ENCODE data around the gene TM9SF1.

Gene TM9SF1

GRCh38 chr14:24164518-24164991 is 30.7 kb downstream of the TM9SF1 start:
- Mint-ChIP-seq H3K9me3 (no peaks in the 10 kb centered on the region), H3K4me1 (ENCODE audit: low read depth) (peaks cover 58% of the 10 kb centered on the region), H3K36me3 (ENCODE audit: low read depth) (peaks cover 82% of the 10 kb centered on the region), H3K27me3 (no peaks in the 10 kb centered on the region), H3K4me3 (no peak overlapping the region), H3K27ac (peak overlapping the region; percentile 78)

DNA sequence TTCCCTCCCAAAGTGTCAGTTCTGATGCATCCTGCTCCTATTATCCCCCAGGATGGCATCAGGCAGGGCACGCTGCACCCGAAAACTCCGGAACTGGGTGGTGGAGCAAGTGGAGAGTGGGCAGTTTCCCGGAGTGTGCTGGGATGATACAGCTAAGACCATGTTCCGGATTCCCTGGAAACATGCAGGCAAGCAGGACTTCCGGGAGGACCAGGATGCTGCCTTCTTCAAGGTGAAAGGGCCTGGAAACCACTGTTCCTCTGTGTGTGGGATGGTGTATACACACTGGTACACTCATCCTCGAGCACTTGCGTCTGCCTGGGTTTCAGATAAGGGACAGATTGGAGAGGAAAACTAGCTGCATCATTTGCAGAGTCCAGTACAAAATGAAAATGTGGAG is 33.1 kb downstream of the TM9SF1 start:
- H3K9me3 Mint-ChIP-seq = no peaks in the 10 kb centered on the region
- H3K27me3 Mint-ChIP-seq = no peaks in the 10 kb centered on the region
- peak overlapping the region; percentile 100 for H3K27ac Mint-ChIP-seq
- peak overlapping the region; percentile 97 for H3K4me3 Mint-ChIP-seq
- peaks cover 83% of the 10 kb centered on the region for H3K36me3 Mint-ChIP-seq (ENCODE audit: low read depth)
- H3K4me1 Mint-ChIP-seq (ENCODE audit: low read depth) = peaks cover 51% of the 10 kb centered on the region

DNA sequence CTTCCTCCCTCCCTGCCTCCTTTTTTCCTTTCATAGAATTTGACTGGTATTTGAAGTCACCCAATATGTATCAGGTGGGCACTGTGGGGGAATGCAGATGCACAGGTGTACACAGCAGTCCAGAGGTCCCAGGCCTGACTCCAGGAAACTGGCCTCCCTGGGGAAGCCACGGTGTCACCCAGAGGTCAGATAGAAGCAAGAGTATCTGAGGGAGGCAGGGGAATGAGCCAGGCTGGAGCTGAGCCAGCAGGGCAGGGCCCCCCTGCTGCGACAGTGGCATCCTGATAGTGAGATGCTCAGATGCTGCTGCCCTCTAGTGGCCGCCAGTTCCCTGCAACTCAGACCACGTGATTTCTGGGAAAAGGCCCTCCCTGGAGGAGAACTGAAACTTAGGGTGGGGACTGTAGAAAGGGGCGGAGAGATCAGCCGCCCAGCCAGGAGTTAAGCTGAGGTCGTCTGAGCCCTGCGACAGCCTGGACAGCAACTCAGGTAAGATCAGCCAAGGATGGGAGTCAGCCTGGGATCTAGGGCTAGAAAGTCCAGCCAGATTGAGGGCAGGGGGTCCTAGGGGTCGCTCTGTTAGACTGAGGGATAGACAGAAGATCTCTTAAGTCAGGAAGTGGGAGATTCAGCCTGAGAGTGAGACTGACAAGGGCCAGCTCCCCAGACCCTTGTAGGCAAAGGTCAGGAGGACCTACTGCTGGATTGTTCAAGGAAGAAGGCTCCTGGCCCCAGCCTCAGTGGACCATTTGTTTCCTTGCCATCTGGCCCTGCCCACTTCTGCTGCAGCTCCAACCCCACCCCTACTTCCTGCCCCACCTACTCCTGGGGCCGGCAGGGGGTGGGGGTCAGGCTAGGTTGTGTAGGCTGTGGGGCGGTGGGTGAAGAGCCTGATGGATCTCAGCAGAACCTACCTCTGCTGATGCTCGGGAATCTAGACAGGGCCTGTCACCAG is 34.1 kb downstream of the TM9SF1 start, which contains the start of gene IRF9:
Gene IRF9 (plus strand): TSS at position 416 of the 955 bp plus-strand sequence. CDS start 880 bp downstream, outside the sequence.
- H3K4me1 Mint-ChIP-seq (ENCODE audit: low read depth) = peaks cover 51% of the 10 kb centered on the region
- peak within 1 kb of the TSS; percentile 97 for H3K4me3 Mint-ChIP-seq
- peak within 1 kb of the TSS; percentile 100 for H3K27ac Mint-ChIP-seq
- H3K9me3 Mint-ChIP-seq = no peaks in the 10 kb centered on the region
- peaks cover 80% of the 10 kb centered on the region for H3K36me3 Mint-ChIP-seq (ENCODE audit: low read depth)
- no peaks in the 10 kb centered on the region for H3K27me3 Mint-ChIP-seq

GRCh38 chr14:24160499-24160849 is 34.8 kb downstream of the TM9SF1 start:
- Mint-ChIP-seq H3K27ac (peak overlapping the region; percentile 100), H3K27me3 (no peaks in the 10 kb centered on the region), H3K4me1 (ENCODE audit: low read depth) (peaks cover 47% of the 10 kb centered on the region), H3K9me3 (no peaks in the 10 kb centered on the region), H3K36me3 (ENCODE audit: low read depth) (peaks cover 80% of the 10 kb centered on the region), H3K4me3 (no peak overlapping the region)

DNA sequence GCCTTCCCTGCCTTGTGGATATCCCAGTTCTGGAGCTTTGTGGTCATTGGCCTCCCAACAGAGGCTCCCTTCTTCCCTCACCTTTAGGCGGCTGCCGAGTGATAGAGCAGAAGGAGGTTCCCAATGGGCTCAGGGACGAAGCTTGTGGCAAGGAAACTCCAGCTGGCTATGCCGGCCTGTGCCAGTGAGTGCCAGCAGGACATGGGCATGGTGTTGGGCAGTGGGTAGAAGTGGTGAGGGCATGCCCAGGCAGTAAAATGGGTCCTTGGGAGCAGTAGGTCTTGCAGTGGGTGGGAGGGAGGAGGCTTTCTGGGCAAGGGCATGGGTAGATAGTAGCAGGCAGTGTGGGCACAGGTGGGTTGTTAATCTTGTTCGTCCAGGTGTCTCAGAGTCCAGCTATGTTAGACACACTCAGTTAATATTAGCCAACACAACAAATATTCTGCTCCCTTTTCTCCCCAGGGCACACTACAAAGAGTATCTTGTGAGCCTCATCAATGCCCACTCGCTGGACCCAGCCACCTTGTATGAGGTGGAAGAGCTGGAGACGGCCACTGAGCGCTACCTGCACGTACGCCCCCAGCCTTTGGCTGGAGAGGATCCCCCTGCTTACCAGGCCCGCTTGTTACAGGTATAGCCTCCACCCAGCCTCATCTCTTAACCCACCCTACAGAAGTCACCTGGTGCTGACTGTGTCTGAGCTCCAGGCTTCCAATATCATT is 35.3 kb downstream of the TM9SF1 start:
- H3K36me3 Mint-ChIP-seq (ENCODE audit: low read depth) = peaks cover 80% of the 10 kb centered on the region
- H3K27me3 Mint-ChIP-seq = no peaks in the 10 kb centered on the region
- H3K9me3 Mint-ChIP-seq = no peaks in the 10 kb centered on the region
- H3K27ac Mint-ChIP-seq = peak overlapping the region; percentile 100
- H3K4me3 Mint-ChIP-seq = no peak overlapping the region
- H3K4me1 Mint-ChIP-seq (ENCODE audit: low read depth) = peaks cover 45% of the 10 kb centered on the region

- Mint-ChIP-seq H3K4me1 (ENCODE audit: low read depth) (peaks cover 24% of the 10 kb centered on the region), H3K27ac (no peak overlapping the region), H3K4me3 (no peak overlapping the region), H3K36me3 (ENCODE audit: low read depth) (peaks cover 63% of the 10 kb centered on the region), H3K27me3 (no peaks in the 10 kb centered on the region), H3K9me3 (no peaks in the 10 kb centered on the region)
Observed at GRCh38 chr14:24157331-24157730, 37.9 kb downstream of the TM9SF1 start.

DNA sequence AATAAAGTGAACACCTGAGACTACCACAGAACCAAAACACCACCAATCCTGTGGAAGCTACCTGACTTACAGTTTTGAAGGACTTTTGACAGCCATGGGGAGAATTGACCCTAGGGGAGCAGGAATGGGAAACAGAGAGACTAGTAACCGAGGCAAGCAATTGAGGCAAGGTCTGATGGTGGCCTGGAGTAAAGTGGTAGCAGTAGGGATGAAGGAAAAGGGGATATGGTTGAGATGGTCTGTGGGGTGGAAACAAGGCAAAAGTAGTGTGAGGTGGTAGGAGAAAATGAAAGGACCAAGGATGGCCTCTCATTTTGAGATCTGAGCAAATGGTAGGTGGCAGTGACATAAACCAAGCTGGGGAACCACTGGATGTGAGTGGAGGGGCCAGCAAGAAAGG is 38.4 kb downstream of the TM9SF1 start:
- Mint-ChIP-seq H3K27ac (peak overlapping the region; percentile 69), H3K27me3 (no peaks in the 10 kb centered on the region), H3K4me1 (ENCODE audit: low read depth) (peaks cover 19% of the 10 kb centered on the region), H3K9me3 (no peaks in the 10 kb centered on the region), H3K4me3 (no peak overlapping the region), H3K36me3 (ENCODE audit: low read depth) (peaks cover 62% of the 10 kb centered on the region)

GRCh38 chr14:24155100-24155499 is 40.1 kb downstream of the TM9SF1 start:
- Mint-ChIP-seq H3K4me3 (no peak overlapping the region), H3K9me3 (no peaks in the 10 kb centered on the region), H3K27me3 (no peaks in the 10 kb centered on the region), H3K36me3 (ENCODE audit: low read depth) (peaks cover 63% of the 10 kb centered on the region), H3K4me1 (ENCODE audit: low read depth) (peaks cover 13% of the 10 kb centered on the region), H3K27ac (no peak overlapping the region)

- H3K36me3 Mint-ChIP-seq (ENCODE audit: low read depth) = peaks cover 52% of the 10 kb centered on the region
Observed at GRCh38 chr14:24151404-24152080, 43.7 kb downstream of the TM9SF1 start.

DNA sequence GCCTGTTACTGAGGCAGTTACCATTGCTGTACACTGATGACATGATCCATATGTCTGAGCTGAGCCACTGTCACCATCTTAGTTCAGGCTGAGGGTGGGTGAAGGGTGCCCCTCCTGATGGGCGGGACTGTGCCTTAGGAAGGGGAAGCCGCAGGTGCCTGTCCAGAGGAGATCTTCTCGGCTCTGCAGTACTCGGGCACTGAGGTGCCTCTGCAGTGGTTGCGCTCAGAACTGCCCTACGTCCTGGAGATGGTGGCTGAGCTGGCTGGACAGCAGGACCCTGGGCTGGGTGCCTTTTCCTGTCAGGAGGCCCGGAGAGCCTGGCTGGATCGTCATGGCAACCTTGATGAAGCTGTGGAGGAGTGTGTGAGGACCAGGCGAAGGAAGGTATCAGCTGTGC is 44.2 kb downstream of the TM9SF1 start:
- no peak overlapping the region for H3K4me3 Mint-ChIP-seq
- no peaks in the 10 kb centered on the region for H3K27me3 Mint-ChIP-seq
- H3K36me3 Mint-ChIP-seq (ENCODE audit: low read depth) = peaks cover 55% of the 10 kb centered on the region
- H3K4me1 Mint-ChIP-seq (ENCODE audit: low read depth) = peaks cover 30% of the 10 kb centered on the region
- no peaks in the 10 kb centered on the region for H3K9me3 Mint-ChIP-seq
- H3K27ac Mint-ChIP-seq = no peak overlapping the region

More at GRCh38 chr14:24151404-24152080, 43.7 kb downstream of the TM9SF1 start:
- peaks cover 29% of the 10 kb centered on the region for H3K4me1 Mint-ChIP-seq (ENCODE audit: low read depth)
- H3K9me3 Mint-ChIP-seq = no peaks in the 10 kb centered on the region
- H3K27ac Mint-ChIP-seq = no peak overlapping the region
- no peak overlapping the region for H3K4me3 Mint-ChIP-seq
- H3K27me3 Mint-ChIP-seq = no peaks in the 10 kb centered on the region

DNA sequence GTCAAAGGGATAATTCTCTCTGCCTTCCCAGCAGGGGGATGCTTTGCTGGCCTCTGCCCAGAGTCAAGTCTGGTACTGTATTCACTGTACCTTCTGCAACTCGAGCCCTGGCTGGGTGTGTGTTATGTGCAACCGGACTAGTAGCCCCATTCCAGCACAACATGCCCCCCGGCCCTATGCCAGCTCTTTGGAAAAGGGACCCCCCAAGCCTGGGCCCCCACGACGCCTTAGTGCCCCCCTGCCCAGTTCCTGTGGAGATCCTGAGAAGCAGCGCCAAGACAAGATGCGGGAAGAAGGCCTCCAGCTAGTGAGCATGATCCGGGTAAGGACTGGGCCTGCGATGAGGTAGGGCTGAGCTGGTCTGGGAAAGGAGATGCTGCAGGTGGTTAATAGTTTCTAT is 44.7 kb downstream of the TM9SF1 start:
- H3K9me3 Mint-ChIP-seq = no peaks in the 10 kb centered on the region
- H3K27ac Mint-ChIP-seq = no peak overlapping the region
- peaks cover 55% of the 10 kb centered on the region for H3K36me3 Mint-ChIP-seq (ENCODE audit: low read depth)
- H3K4me1 Mint-ChIP-seq (ENCODE audit: low read depth) = peaks cover 34% of the 10 kb centered on the region
- H3K4me3 Mint-ChIP-seq = no peak overlapping the region
- H3K27me3 Mint-ChIP-seq = no peaks in the 10 kb centered on the region

DNA sequence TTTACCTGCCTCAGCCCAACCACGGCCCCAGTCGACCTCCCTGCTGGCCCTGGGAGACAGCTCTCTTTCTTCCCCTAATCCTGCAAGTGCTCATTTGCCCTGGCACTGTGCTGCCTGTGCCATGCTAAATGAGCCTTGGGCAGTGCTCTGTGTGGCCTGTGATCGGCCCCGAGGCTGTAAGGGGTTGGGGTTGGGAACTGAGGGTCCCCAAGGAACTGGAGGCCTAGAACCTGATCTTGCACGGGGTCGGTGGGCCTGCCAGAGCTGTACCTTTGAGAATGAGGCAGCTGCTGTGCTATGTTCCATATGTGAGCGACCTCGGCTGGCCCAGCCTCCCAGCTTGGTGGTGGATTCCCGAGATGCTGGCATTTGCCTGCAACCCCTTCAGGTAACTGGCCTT is 45.2 kb downstream of the TM9SF1 start:
- Mint-ChIP-seq H3K36me3 (ENCODE audit: low read depth) (peaks cover 57% of the 10 kb centered on the region), H3K4me1 (ENCODE audit: low read depth) (peaks cover 39% of the 10 kb centered on the region), H3K4me3 (no peak overlapping the region), H3K27me3 (no peaks in the 10 kb centered on the region), H3K27ac (no peak overlapping the region), H3K9me3 (no peaks in the 10 kb centered on the region)

DNA sequence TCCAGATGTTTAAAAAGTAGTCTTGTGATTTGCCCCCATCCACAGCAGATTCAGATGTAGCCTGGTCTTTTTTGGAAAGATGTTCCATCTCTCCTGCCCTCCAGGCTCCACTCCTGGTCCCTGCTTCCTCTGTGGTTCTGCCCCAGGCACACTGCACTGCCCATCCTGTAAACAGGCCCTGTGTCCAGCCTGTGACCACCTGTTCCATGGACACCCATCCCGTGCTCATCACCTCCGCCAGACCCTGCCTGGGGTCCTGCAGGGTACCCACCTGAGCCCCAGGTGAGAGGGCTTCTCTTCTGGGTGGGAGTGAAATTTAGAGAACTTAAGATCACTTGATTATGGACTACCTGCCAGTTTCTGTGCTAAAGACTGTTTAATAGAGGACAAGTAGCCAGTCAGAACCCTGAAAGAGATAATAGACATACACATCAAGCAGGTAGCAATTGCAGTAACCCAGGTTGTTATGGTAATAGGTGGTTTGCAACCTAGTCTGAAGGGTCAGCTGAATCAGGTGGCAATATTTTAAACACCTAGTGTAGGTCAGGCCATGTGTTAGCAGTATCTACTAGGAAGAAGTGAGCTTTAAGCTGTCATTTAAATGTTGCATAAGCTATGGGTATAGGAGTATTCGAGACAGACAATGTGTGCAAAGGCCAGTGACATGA is 45.8 kb downstream of the TM9SF1 start:
- H3K27me3 Mint-ChIP-seq = no peaks in the 10 kb centered on the region
- H3K4me3 Mint-ChIP-seq = peak overlapping the region; percentile 99
- H3K9me3 Mint-ChIP-seq = no peaks in the 10 kb centered on the region
- H3K36me3 Mint-ChIP-seq (ENCODE audit: low read depth) = peaks cover 58% of the 10 kb centered on the region
- peak overlapping the region; percentile 4 for H3K27ac Mint-ChIP-seq
- H3K4me1 Mint-ChIP-seq (ENCODE audit: low read depth) = peaks cover 45% of the 10 kb centered on the region

- Mint-ChIP-seq H3K27ac (peak overlapping the region; percentile 85), H3K36me3 (ENCODE audit: low read depth) (peaks cover 69% of the 10 kb centered on the region), H3K27me3 (no peaks in the 10 kb centered on the region), H3K4me3 (peak overlapping the region; percentile 99), H3K4me1 (ENCODE audit: low read depth) (peaks cover 58% of the 10 kb centered on the region), H3K9me3 (no peaks in the 10 kb centered on the region)
Observed at GRCh38 chr14:24147761-24148428, 47.3 kb downstream of the TM9SF1 start.
